ENCODE measurements around the gene HECTD2.

- no peak for TF ChIP-seq CTCF (IDR thresholded peaks at IDR 0.05)
- TF ChIP-seq EP300 (IDR thresholded peaks at IDR 0.05), result no peak
Measured at GRCh38 chr10:91467114-91467513, 57.0 kb downstream of the HECTD2 start.
